Suppressor macrophage (primary cell): Measurements from ENCODE around the gene MACC1.

Experiments used
- DNase-seq, 4 experiments: peaks; one replicate each; pipeline ENCODE4 v3.0.0-alpha.2; 2020 to 2022

The MACC1 gene

GRCh38 chr7:20229646-20230500 lies 12.7 kb upstream of the MACC1 start:
- DNase-seq = peak; percentile 55 to 91 (median 69)

- DNase-seq = no peak
Observed at GRCh38 chr7:20229081-20229480, 11.9 kb upstream of the MACC1 start.

GRCh38 chr7:20228654-20229053 lies 11.5 kb upstream of the MACC1 start:
- DNase-seq = no peak

- DNase-seq = no peak
Observed at GRCh38 chr7:20227291-20227795, 10.2 kb upstream of the MACC1 start.

- DNase-seq = no peak
Observed at GRCh38 chr7:20226860-20227259, 9.7 kb upstream of the MACC1 start.

- DNase-seq = no peak
Observed at GRCh38 chr7:20225384-20225783, 8.2 kb upstream of the MACC1 start.

- peak; percentile 11 to 60 (median 42) for DNase-seq
Observed at GRCh38 chr7:20224025-20224424, 6.8 kb upstream of the MACC1 start.

- peak in 1 of 4 experiments; percentile 15 for DNase-seq
Observed at GRCh38 chr7:20223356-20223755, 6.2 kb upstream of the MACC1 start.

- DNase-seq = no peak
Observed at GRCh38 chr7:20222219-20222828, 5.1 kb upstream of the MACC1 start.

- peak; percentile 57 to 85 (median 70) for DNase-seq
Observed at GRCh38 chr7:20220921-20221547, 3.9 kb upstream of the MACC1 start.

GRCh38 chr7:20220293-20220761 lies 3.1 kb upstream of the MACC1 start:
- peak; percentile 11 to 71 (median 46) for DNase-seq

- peak; percentile 93 to 99 (median 96) for DNase-seq
Observed at GRCh38 chr7:20219446-20220292, 2.5 kb upstream of the MACC1 start.

- no peak for DNase-seq
Observed at GRCh38 chr7:20219062-20219445, 1.9 kb upstream of the MACC1 start.

GRCh38 chr7:20218279-20218678 lies 1.1 kb upstream of the MACC1 start:
- DNase-seq = peak in 1 of 4 experiments; percentile 6

- DNase-seq = no peak
Observed at GRCh38 chr7:20216406-20217036, 663 bp downstream of the MACC1 start.

GRCh38 chr7:20214921-20215669 lies 2.1 kb downstream of the MACC1 start:
- DNase-seq = peak; percentile 58 to 84 (median 76)

GRCh38 chr7:20214132-20214531 lies 3.1 kb downstream of the MACC1 start:
- DNase-seq = no peak

GRCh38 chr7:20213378-20213777 lies 3.8 kb downstream of the MACC1 start:
- DNase-seq = no peak

- DNase-seq = no peak
Observed at GRCh38 chr7:20211376-20211775, 5.8 kb downstream of the MACC1 start.

- DNase-seq = no peak
Observed at GRCh38 chr7:20208651-20209307, 8.4 kb downstream of the MACC1 start.
